SK-N-MC (cell line): Measurements from ENCODE around the gene PAGE1.

Source experiments
- EZH2 ChIP-seq: fragments of 200-600 bp; sonication (generic); IDR thresholded peaks from one replicate; pipeline ENCODE4 v1.6.1; 2017; ENCODE audit warnings: antibody characterized with exemption
- FOXP2 ChIP-seq: optimal IDR thresholded peaks from 2 replicates; pipeline ENCODE3; 2011; ENCODE audit warnings: mild to moderate bottlenecking, moderate library complexity; ENCODE audit not compliant: insufficient read depth; ENCODE audit errors: extremely low read length, control extremely low read depth
- POLR2AphosphoS5 ChIP-seq: IDR thresholded peaks from 2 replicates; pipeline ENCODE4 v1.6.1; 2012; ENCODE audit warnings: mild to moderate bottlenecking, low read depth, low read length, borderline replicate concordance

DNA sequence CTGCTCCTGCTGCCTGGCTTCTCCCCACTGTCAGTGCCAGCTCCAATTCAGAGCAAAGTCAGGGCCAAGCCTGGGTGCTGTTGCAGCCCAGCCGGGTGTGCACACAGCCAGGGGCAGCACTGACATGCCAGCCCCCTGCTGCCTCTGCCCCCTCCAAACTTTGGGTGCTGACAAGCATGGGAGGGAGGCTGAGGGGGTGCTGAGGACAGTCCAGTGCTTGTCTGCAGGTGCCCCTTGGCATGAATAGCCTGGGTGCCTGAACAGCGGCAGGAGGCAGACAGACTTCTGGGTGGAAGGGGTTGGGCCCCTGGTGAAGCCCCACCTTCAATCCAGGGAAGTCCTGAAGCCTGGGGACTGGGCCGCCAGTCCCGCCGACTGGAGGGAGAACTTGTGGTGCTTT lies 31.2 kb upstream of the PAGE1 start:
- no peak for TF ChIP-seq EZH2
- no peak for TF ChIP-seq POLR2AphosphoS5
- no peak for TF ChIP-seq FOXP2
